Stimulated activated CD4-positive, alpha-beta T cell treated with anti-CD3 and anti-CD28 coated beads, Interleukin-4, amount 100 ng/mL, for 1 hour (primary cell): ENCODE data around the gene MBLAC2.

Experiments used
- DNase-seq: peaks from one replicate; pipeline ENCODE4 v3.0.0-alpha.2; 2020

MBLAC2 gene

DNA sequence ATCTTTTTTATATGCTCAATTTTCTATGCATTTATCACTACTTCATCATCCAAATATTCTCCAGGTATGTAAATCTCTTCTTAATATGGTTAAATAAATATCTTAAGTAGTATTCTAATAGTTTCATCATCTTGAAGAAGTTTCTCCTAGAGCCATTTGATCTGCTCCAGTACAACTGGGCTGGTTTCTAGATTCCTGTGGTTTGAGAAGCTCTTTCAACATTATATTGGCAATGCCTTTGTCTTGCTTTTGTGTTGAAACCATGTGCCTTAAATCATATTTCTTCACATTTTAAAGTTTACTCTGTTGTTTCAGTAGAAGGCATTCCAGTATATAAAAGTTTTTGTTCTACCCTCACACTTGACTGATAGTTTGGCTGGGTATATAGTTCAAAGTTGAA is 27.6 kb downstream of the MBLAC2 start:
- no peak for DNase-seq

DNA sequence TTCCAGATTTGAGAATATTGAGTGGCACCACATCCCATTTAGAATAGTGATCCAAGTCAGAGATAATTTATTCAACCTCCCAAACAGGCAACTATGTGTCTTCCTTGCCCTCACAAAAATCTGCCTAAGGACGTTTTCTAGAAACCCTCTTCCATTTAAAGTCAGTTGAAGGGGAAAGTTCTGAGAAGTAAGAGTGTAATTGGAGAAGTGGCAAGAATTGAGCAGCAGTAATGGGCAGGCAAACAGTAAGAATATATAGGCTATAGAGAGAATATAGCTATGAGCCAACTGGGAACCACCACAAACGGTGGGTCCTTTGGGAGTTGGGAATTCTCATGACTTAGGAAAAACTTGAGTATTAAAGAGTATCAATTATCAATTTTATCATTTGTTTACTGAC is 33.9 kb downstream of the MBLAC2 start:
- DNase-seq, result no peak

DNA sequence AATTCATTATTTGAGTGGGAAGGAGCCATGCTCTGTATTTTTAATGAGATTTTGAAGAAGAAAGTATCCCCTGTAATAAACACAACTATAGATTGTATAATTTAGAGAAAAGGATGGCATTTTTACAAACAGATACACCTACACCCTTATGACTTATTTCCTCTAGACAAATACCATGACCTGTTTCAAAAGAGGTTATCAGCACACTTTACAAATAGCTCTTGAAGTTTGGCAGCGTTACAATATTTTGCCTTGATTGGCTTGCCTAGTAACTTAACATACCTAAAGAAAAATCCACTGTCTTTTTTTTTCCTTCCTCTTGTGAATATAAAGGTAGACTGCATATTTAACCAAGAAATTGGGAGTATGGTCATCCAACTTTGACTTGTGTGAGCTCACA is 36.5 kb downstream of the MBLAC2 start:
- DNase-seq, result no peak

DNA sequence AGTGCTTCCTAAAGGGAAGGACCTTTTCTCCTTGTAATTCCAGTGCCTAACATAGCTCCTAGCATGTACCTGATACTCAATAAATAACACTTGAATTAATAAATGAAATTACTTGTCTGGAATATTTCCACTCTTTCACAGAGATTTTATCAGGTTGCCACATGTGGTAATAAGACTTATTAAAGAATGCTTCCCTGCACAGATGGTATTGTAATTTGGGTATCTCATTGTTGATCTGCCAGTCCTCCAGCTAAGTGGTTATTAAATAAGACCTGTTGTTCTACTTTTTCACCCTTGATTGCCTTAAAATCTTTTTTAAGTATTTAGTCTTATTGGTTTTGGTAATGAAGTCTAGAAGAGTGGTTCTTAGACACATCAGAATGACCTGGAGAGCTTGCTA is 36.9 kb downstream of the MBLAC2 start:
- no peak for DNase-seq

DNA sequence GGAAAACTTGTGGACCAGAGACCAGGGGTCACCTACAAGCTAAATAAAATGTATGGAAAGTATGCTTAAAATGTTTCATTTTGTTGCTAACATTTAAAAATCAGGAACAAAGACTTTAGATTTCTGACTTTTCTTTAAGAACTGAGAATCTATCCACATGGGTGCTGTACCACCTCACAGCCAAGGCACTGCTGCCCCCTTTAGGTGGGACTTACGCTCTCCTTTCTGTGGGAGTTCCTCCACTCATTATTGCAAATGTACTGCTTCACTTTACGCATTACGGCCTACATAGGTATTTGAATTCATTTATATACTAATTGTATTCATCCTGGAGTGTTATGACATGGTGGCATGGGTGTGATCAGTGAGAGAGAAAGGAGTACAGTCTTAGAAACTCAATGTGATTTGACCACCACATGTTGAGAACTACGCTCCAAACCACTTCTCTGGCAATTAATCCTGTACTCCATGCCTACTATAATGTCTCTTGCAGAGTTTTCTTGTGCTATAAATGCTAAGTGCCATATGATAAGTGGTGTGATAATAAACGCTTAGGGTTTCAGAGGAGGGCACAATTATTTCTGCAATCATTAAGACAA is 40.4 kb downstream of the MBLAC2 start:
- DNase-seq, result peak; percentile 48

DNA sequence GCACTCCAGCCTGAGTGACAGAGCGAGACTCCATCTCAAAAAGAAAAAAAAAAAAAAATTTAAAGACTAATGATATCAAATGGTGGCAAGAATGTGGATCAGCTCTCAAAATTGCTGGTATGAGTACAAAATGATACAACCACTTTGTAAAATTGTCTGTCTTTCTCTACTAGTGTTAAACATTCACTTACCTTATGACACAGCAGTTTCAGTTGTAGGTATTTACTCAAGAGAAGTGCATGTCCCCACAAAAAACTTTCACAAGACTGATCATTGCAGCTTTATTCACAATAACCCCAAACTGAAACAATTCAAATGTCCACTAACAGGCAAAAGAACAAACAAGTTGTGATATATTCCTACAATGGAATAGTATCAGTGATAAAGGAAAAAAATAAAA is 50.3 kb downstream of the MBLAC2 start:
- no peak for DNase-seq

DNA sequence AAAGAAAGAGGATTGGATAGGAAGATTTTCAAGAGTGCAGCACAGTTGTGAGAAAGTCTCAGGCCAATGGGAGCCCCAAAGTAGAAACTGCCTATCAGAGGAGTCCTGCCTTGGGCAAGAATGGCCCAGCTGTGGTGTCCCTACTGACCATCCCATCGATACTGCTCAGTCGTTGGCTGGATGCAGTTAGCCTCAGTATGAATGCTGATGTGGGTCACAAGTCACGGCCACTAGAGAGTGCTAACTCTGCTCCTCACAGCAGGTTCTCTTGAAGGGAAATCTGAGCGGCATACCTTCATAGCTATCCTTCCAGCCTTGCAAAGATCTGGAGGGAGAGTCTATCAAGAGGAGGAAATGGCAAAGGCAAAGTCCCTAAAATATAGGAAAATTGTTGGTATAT is 53.4 kb downstream of the MBLAC2 start:
- DNase-seq, result no peak

DNA sequence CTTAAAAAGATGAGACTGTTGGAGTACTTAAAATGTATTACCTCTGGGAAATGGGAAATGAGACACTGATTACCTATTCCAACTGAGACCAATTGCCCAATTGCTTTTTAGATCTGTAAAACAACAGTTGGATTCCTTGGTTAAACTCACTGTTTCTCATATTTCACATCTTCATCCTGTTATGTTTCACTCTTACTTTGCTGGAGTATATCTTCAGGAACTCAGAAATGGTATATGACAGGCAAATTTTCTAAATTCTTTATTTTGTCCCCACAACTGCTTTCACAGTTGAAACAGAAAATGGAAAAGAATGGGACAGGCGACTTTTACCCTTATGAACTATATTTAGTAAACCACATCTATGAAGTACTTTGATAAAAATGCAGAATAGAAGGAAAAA is 56.4 kb downstream of the MBLAC2 start:
- DNase-seq, result no peak

DNA sequence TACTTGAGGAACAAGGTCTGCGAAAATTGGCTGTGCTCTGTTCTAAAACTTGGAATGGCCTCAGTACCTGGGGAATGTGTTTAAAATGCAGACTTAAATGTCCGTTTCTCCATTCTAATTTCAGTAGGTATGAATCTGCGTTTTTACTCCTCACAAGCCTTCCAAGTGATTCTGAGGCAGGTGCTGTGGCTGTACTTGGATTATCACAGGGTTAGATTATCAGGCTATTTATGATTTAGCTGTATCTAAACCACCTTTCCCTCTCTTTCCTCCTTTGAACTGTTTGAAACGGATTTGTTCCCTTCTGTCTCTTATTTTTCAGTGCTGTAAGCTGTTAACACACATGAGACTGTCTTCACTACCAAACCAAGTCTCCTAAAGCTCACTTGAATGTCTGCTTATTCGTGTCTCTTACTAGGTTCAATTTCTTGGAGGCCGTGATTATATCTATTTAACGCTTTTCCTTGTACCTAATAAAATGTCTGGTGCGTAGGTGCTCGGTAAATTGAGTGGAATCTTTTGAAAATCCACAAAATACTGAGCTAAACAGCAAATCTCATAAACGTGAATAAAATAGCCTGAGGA is 64.3 kb downstream of the MBLAC2 start:
- DNase-seq, result no peak

DNA sequence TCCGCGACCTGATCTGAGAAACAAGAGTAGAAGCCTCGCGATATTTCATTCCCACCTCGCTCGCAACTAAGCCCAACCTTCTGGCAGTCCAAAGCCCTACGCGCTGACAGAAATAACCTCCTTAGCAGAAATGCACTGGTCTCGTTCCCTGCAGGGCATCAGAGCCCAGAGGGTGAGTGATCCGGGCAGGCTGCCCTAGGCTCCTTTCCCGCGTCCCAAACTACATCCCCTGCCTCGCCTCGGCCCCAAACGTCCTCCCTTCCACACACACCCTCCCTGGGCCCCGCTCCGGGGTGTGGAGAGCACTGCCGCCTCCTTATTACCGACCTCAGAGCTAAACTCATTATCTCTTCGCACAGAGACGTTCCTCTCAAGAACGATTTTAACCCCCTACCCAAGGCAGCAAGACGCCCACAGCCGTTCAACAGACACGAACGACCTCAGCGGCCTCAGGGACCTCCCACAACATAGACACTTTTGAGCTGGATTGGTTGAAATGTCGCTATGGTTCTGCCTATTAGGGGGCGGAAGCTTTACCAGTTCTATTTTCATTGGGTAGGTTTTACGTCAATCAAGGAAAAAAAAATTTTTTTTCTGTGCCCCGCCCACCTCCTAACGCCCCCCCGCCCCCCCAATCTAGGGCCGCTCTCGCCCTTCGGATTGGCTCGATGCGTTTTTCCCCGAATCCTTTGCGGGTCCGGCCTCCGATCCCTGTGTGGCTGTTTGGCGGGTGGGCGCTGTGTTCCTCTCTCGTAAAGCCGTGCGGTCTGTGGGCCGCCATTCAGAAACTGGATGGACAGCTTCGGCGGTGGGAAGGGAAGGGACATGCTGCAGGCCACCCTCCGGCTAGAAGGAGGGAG is 65.0 kb downstream of the MBLAC2 start, which contains the start of gene CETN3:
TSS of gene CETN3 (minus strand) at position 439 of the 860 bp plus-strand sequence. CDS start at position 344, 95 bp downstream.
- DNase-seq, result peak; percentile 85

DNA sequence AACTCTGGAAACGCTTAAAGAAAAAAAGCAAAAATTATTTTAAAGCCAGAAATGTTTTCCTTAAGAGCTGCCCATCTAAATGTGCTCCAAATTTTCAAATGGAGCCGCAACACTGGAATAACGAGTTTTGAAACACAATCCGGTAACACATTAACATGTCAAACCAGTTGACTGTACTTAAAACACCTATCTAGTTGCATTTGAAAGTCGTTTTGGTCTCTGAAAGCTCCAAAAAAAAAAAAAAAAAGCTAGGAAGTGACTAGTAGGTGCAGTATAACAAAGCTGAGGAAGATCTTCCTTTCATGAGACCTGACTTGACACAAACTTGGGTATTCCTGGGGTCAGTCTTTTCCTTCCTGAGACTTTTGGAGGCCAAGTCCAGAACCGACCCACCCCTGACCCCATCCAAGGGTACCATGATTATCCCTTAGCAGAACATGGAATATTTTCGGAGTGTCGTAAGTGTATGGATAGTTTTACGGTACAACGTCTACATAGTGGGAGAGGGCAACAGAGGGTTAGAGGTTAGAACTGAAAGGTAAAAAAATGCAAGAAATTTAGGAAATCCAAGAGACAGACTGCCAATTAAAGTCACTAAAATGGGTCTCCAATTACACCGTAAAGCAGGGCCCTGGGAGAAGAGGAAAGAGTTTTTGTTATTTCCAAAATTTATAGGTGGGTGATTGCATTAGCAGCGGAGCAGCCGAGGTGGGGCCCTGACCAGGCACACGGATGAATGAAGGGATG is 65.8 kb downstream of the MBLAC2 start:
- no peak for DNase-seq
